Kidney (tissue), 14 donors: ENCODE results near the gene P3H2. TPM values are rescaled to one million over a fixed set of nuclear protein-coding genes. Genes with fewer than 3 reads are reported as not detected.

Experiments
- DNase-seq, 5 donors: peaks; one replicate each; pipeline ENCODE4 v3.0.0-alpha.2; 2013 to 2020
- FAIRE-seq: peaks from 2 replicates; lab custom pipeline; 2012; peaks lifted over from hg19 to GRCh38; lab: Jason Lieb, UNC
- H3K27ac ChIP-seq, 2 donors: one replicate each; pipeline ENCODE4 v1.7.0; 2013; ENCODE audit warnings: low read depth in 2 of 2, low read length in 2 of 2, inconsistent platforms in 1 of 2
- H3K27me3 ChIP-seq: one replicate; pipeline ENCODE4 v1.7.1; 2013; ENCODE audit warnings: low read length, inconsistent platforms; ENCODE audit not compliant: control insufficient read depth, insufficient read depth
- H3K36me3 ChIP-seq, 3 donors: one replicate each; pipeline versions ENCODE4 v1.7.0 to v1.7.1; 2013; ENCODE audit warnings: low read length in 3 of 3, control low read depth in 1 of 3, inconsistent platforms in 1 of 3; ENCODE audit not compliant: insufficient read depth in 3 of 3, control insufficient read depth in 2 of 3
- H3K4me1 ChIP-seq, 3 donors: one replicate each; pipeline versions ENCODE4 v1.7.0 to v1.7.1; 2013; ENCODE audit warnings: low read length in 3 of 3, inconsistent platforms in 1 of 3, low read depth in 1 of 3; ENCODE audit not compliant: control insufficient read depth in 2 of 3, insufficient read depth in 2 of 3
- H3K4me3 ChIP-seq, 3 donors: one replicate each; pipeline versions ENCODE4 v1.7.0 to v1.8.1; 2013; ENCODE audit warnings: low read length in 3 of 3, control low read depth in 1 of 3, inconsistent platforms in 1 of 3
- H3K9ac ChIP-seq, 3 donors: one replicate each; pipeline versions ENCODE4 v1.7.0 to v1.7.1; 2013; ENCODE audit warnings: low read length in 3 of 3, control low read depth in 1 of 3, inconsistent platforms in 1 of 3
- H3K9me3 ChIP-seq, 3 donors: one replicate each; pipeline versions ENCODE4 v1.7.0 to v1.7.1; 2013; ENCODE audit warnings: low read length in 3 of 3, control low read depth in 1 of 3, inconsistent platforms in 1 of 3; ENCODE audit not compliant: control insufficient read depth in 2 of 3, insufficient read depth in 1 of 3
- intact Hi-C: fragments of 100-400 bp; cut with DNase I; formaldehyde crosslinking; loops from one replicate; pipeline ENCODE4 v1.11.1; 2022
- polyA plus RNA-seq: library from polyadenylated mRNA; stranded (reverse); fragments of 350-450 nt; fragmentation: Illumina TruSeq; extraction: RNeasy Lipid Tissue Mini Kit (QIAGEN cat#74804); gene quantifications from one replicate; pipeline ENCODE4 v1.2.3, GENCODE V29; 2014; ENCODE audit warnings: low read depth, low replicate concordance; ENCODE audit not compliant: insufficient read depth
- total RNA-seq: library from RNA; stranded (reverse); fragmentation: NEBNext Ultra II Directional; extraction: Animal tissue kit (Norgen Biotek cat#: 25700); gene quantifications from one replicate; pipeline ENCODE4 v1.2.1, GENCODE V29; 2021
- TF ChIP-seq, protein P1 (sequence below): IDR thresholded peaks from 3 replicates; pipeline ENCODE4 v1.5.1; 2012; ENCODE audit warnings: mild to moderate bottlenecking, moderate library complexity, borderline replicate concordance; ENCODE audit not compliant: insufficient read depth; ENCODE audit errors: extremely low read depth
- donor health status: control.
- donor health status: control.
- donor health status: control.
- donor health status: control.
- donor health status: control.
- donor health status: DM: yes; HTN: yes; CAD: no.
- donor health status: Normal renal cell carcinoma (clear cell type).

The P3H2 gene
- total and polyA plus RNA-seq, 2 donors from 2014 or later, result 57.2 to 103 TPM

DNA sequence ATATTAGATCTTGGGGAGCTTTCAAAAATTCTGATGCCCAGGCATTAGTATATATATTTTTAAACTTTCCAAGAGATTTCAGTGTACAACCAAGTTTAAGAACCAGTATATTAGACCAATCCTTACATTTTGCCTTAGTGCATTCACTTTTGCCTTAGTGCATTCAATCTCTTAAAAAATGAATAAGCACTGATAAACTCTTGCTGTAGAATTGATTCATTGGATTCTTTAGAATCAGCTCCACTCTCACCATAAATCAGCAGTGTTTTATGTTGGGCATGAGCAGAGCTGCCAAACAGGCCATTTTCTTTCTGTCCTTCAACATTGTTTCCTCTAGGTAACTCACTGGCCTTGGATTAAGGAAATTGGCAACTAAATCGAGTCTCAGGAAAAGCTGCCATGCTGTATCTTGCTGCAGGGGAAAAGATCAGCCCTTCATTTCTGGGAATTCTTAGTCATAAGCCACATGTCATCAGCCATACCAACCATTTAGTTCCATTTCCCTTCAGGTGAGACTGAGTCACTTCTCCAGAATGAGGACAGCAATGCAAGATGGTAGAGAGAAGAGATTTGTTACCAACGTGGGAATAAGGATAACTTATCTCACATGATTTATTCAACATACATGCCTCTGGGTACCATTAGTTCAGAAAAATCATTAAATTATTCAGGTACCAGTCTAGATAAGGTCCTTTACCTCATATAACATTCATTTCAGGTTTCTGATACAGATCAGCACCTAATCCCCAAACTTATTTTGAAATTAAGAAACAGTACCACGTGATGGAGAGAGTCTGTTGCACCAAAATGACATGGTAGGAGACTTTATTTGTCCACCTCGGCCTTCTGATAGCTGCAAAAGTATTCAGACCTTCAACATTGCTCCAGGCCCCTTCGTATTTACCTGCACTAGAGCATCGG, 192.5 kb downstream of the P3H2 start:
- no peak for FAIRE-seq

DNA sequence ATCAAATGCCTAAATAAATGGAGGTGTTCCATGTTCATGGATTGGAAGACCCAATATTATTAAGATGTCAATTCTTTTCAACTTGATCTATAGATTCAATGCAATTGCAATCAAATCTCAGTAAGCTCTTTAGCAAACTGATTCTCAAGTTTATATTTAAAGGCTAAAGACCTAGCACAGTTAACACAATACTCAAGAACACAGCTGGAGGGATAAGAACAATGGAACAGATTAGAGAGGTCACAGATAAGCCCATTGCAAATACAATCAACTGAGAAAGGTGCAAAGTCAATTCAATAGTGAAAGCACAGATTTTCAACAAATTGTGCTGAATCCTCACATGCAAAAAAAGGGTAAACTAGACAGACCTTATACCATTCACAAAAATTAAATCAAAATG, 198.9 kb downstream of the P3H2 start:
- Histone ChIP-seq H3K27me3 (no peaks in the 10 kb centered on the region), H3K9me3 (no peaks in the 10 kb centered on the region), H3K27ac (no peak overlapping the region), H3K36me3 (no peaks in the 10 kb centered on the region), H3K4me1 (no peaks in the 10 kb centered on the region), H3K4me3 (no peak overlapping the region), H3K9ac (no peak overlapping the region)
- intact Hi-C loops, result no loop called here
- TF ChIP-seq, protein P1, sequence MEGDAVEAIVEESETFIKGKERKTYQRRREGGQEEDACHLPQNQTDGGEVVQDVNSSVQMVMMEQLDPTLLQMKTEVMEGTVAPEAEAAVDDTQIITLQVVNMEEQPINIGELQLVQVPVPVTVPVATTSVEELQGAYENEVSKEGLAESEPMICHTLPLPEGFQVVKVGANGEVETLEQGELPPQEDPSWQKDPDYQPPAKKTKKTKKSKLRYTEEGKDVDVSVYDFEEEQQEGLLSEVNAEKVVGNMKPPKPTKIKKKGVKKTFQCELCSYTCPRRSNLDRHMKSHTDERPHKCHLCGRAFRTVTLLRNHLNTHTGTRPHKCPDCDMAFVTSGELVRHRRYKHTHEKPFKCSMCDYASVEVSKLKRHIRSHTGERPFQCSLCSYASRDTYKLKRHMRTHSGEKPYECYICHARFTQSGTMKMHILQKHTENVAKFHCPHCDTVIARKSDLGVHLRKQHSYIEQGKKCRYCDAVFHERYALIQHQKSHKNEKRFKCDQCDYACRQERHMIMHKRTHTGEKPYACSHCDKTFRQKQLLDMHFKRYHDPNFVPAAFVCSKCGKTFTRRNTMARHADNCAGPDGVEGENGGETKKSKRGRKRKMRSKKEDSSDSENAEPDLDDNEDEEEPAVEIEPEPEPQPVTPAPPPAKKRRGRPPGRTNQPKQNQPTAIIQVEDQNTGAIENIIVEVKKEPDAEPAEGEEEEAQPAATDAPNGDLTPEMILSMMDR, result no peak
- FAIRE-seq (no peak), DNase-seq (no peak)

More for the DNA sequence above, 192.5 kb downstream of the P3H2 start:
- TF ChIP-seq, protein P1, result no peak
- intact Hi-C loops, result no loop called here
- Histone ChIP-seq H3K4me3 (no peak overlapping the region), H3K27me3 (no peaks in the 10 kb centered on the region), H3K27ac (no peak overlapping the region), H3K36me3 (no peaks in the 10 kb centered on the region), H3K9ac (no peak overlapping the region), H3K4me1 (no peaks in the 10 kb centered on the region), H3K9me3 (no peaks in the 10 kb centered on the region)
- DNase-seq, result no peak

DNA sequence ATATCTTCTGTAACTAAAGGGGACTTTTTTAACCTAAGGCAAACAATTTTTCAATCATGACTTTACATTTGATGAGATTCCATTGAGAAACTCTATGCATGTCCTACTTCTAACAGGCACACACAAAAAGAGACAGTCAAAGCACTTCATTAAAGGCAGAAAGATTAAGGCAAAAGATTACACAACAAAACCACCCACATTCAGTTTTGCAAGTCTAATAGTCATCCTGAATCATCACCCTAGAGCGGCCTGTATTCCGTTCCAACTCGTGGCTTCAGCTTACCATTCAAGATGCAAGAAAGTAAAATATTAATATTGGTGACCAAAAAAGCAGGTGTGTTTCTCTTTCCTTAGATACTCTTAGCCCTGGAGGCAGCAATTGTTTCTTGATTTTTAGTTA, 205.9 kb downstream of the P3H2 start:
- H3K36me3 ChIP-seq, result no peaks in the 10 kb centered on the region
- no peak for FAIRE-seq
- H3K4me1 ChIP-seq, result no peaks in the 10 kb centered on the region
- intact Hi-C loops, result no loop called here
- TF ChIP-seq, protein P1, result no peak
- DNase-seq, result no peak
- no peak overlapping the region for H3K9ac ChIP-seq
- no peaks in the 10 kb centered on the region for H3K27me3 ChIP-seq
- H3K4me3 ChIP-seq, result no peak overlapping the region
- no peaks in the 10 kb centered on the region for H3K9me3 ChIP-seq
- no peak overlapping the region for H3K27ac ChIP-seq
